Cardiac muscle cell (in vitro differentiated cells and primary cell): ENCODE results near the gene ACTR10. TPM values are rescaled to one million over a fixed set of nuclear protein-coding genes. Genes with fewer than 3 reads are reported as not detected.

ENCODE experiments used
- DNase-seq, 2 donors: peaks; one replicate each; pipeline versions ENCODE4 v3.0.0 to v3.0.0-alpha.2; 2010 to 2017; ENCODE audit warnings: low read depth in 1 of 2, low spot score in 1 of 2
- H3K27ac ChIP-seq: fragments of 200-600 bp; sonication (generic); 2 replicates; pipeline ENCODE4 v1.5.1; 2016
- H3K27me3 ChIP-seq: fragments of 200-600 bp; sonication (generic); 2 replicates; pipeline ENCODE4 v1.6.0; 2016; ENCODE audit warnings: control low read depth
- H3K36me3 ChIP-seq: fragments of 200-600 bp; sonication (generic); 2 replicates; pipeline ENCODE4 v1.5.1; 2016; ENCODE audit warnings: control low read depth
- H3K4me1 ChIP-seq: fragments of 200-600 bp; sonication (generic); 2 replicates; pipeline ENCODE4 v1.8.1; 2017; ENCODE audit warnings: low read depth, mild to moderate bottlenecking, mixed run types
- H3K4me3 ChIP-seq: fragments of 200-600 bp; sonication (generic); 2 replicates; pipeline ENCODE4 v1.5.1; 2016; ENCODE audit warnings: mild to moderate bottlenecking
- H3K9me3 ChIP-seq: fragments of 200-600 bp; sonication (generic); 2 replicates; pipeline ENCODE4 v1.5.1; 2017; ENCODE audit warnings: low read depth, mild to moderate bottlenecking, control low read depth
- CTCF ChIP-seq: IDR thresholded peaks from 2 replicates; pipeline ENCODE4 v1.5.1; 2012; ENCODE audit warnings: low read depth, mild to moderate bottlenecking, low read length
- polyA plus RNA-seq: library from polyadenylated mRNA; unstranded; fragments of >200 nt; fragmentation: Nextera tagmentation; extraction: Ambion mirVana; gene quantifications from 2 replicates; pipeline ENCODE4 v1.2.1, GENCODE V29; 2016
- total RNA-seq: library from RNA; depleted of rRNA; stranded (reverse); fragments of >200 nt; gene quantifications from 2 replicates; pipeline ENCODE4 v1.2.3, GENCODE V29; 2016

ACTR10 gene
- total and polyA plus RNA-seq, 2 experiments from 2014 or later: 90.8 to 244 TPM

DNA sequence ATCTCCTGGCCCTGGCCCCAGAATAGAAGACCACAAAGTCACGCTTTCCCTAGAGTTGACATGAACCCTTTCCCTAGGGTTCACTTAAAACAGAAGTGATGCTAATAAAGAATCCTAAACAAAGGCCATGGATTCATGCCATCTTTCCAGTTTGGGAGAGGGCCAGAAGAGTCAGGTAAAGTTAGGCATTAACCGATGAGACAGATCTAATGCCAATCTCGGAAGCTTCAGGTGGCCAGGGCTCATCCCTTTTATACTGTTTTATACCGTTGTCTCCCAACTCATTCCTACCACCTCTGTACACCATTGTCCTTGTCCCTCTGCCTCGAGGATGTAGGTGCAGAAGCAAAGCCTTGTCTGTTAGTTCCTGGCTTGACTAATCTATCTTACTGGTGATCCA is 22.8 kb upstream of the ACTR10 start:
- no peak for DNase-seq
- no peak for TF ChIP-seq CTCF

DNA sequence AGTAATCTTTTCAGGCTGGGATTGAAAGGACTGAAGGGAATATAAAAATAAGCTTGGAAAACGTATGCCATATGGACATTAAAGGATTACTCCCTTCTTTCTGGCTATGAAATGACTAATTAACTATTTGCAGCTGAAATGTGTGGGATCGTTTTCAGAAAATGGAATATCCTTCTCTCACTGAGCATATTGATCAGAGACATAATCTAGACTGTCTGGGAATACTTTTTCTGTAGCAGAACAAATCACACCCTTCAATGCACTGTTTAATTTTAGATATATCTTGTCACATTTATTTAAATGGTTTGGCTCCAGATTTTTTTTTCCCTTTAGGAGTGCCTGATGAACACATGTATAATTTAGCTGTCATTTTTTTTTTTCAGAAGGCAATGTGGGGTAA is 10.8 kb upstream of the ACTR10 start:
- H3K27me3 ChIP-seq: no peaks in the 10 kb centered on the region
- no peak for TF ChIP-seq CTCF
- peaks cover 17% of the 10 kb centered on the region for H3K4me1 ChIP-seq
- no peaks in the 10 kb centered on the region for H3K36me3 ChIP-seq
- no peaks in the 10 kb centered on the region for H3K9me3 ChIP-seq
- DNase-seq: no peak
- no peak overlapping the region for H3K4me3 ChIP-seq
- no peak overlapping the region for H3K27ac ChIP-seq

More for the DNA sequence above, 22.8 kb upstream of the ACTR10 start:
- no peaks in the 10 kb centered on the region for H3K9me3 ChIP-seq
- no peaks in the 10 kb centered on the region for H3K27me3 ChIP-seq
- no peak overlapping the region for H3K4me3 ChIP-seq
- H3K4me1 ChIP-seq: no peaks in the 10 kb centered on the region
- H3K36me3 ChIP-seq: no peaks in the 10 kb centered on the region
- H3K27ac ChIP-seq: no peak overlapping the region

GRCh38 chr14:58191763-58192601 is 8.0 kb upstream of the ACTR10 start:
- no peak for TF ChIP-seq CTCF
- H3K27ac ChIP-seq: peak overlapping the region; percentile 76
- H3K4me3 ChIP-seq: no peak overlapping the region
- H3K9me3 ChIP-seq: no peaks in the 10 kb centered on the region
- no peaks in the 10 kb centered on the region for H3K27me3 ChIP-seq
- DNase-seq: peak in 1 of 2 donors; percentile 29
- H3K4me1 ChIP-seq: peaks cover 17% of the 10 kb centered on the region
- H3K36me3 ChIP-seq: no peaks in the 10 kb centered on the region

DNA sequence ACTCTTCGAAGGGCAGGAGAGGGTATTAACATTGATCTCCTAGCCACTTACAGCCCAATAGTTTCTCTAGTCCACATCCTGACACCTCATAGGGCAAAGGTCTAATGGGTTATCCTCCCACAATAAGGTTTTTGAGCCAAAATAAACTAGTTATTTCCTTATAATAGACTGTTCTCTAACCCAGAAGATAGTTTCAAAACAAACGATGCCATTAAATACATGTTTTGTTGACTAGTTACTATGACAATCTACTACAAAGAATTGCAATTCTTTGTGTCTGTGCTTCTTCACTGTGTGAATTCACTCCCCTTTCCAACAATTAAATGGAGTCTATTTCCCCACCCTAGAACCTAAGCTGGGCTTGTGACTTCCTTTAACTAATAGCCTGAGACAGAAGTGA is 6.4 kb upstream of the ACTR10 start:
- TF ChIP-seq CTCF: no peak
- DNase-seq: no peak

DNA sequence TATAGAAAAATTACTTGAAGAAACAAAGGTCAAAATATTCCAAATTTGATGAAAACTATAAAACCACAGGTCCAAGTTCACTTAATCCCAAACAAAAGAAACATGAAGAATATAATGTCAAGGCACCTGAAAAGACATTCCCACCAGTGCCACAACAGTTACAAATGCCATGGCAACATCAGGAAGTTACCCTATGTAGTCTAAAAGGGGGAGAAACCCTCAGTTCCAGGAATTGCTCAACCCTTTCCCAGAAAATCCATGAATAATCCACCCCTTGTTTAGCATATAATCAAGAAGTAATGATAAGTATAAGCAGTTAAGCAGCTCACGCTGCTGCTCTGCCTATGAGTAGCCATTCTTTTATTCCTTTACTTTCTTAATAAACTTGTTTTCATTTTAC is 3.8 kb upstream of the ACTR10 start:
- no peak overlapping the region for H3K27ac ChIP-seq
- TF ChIP-seq CTCF: no peak
- DNase-seq: peak in 1 of 2 donors; percentile 16

More for the DNA sequence above, 6.4 kb upstream of the ACTR10 start:
- Histone ChIP-seq H3K27ac (peak overlapping the region; percentile 15), H3K4me1 (peaks cover 17% of the 10 kb centered on the region), H3K27me3 (no peaks in the 10 kb centered on the region), H3K36me3 (no peaks in the 10 kb centered on the region), H3K4me3 (no peak overlapping the region), H3K9me3 (no peaks in the 10 kb centered on the region)

More for the DNA sequence above, 3.8 kb upstream of the ACTR10 start:
- H3K27me3 ChIP-seq: no peaks in the 10 kb centered on the region
- no peaks in the 10 kb centered on the region for H3K36me3 ChIP-seq
- H3K4me3 ChIP-seq: no peak overlapping the region
- peaks cover 22% of the 10 kb centered on the region for H3K4me1 ChIP-seq
- no peaks in the 10 kb centered on the region for H3K9me3 ChIP-seq
